ENCODE data around the gene TMEM63A.

The TMEM63A gene

GRCh38 chr1:225866981-225867380 lies 15.2 kb downstream of the TMEM63A start:
- H3K4me3 ChIP-seq (ENCODE audit: insufficient read depth, low read depth, low read length) = no peak overlapping the region
- 74% methylated on average over 6 of the region's 6 CpGs for whole genome bisulfite sequencing, 2 experiments
- no peaks in the 10 kb centered on the region for H3K36me3 ChIP-seq (ENCODE audit: control insufficient read depth, insufficient read depth, low read length)
- peaks cover 4% of the 10 kb centered on the region for H3K4me1 ChIP-seq (ENCODE audit: control insufficient read depth, insufficient read depth, low read length)
- H3K27me3 ChIP-seq (ENCODE audit: control insufficient read depth, insufficient read depth, low read length, poor library complexity, severe bottlenecking) = no peaks in the 10 kb centered on the region
- no peaks in the 10 kb centered on the region for H3K9me3 ChIP-seq (ENCODE audit: control insufficient read depth, low read length)
- H3K27ac ChIP-seq (ENCODE audit: insufficient read depth, low read depth, low read length, poor library complexity, severe bottlenecking) = no peak overlapping the region

DNA sequence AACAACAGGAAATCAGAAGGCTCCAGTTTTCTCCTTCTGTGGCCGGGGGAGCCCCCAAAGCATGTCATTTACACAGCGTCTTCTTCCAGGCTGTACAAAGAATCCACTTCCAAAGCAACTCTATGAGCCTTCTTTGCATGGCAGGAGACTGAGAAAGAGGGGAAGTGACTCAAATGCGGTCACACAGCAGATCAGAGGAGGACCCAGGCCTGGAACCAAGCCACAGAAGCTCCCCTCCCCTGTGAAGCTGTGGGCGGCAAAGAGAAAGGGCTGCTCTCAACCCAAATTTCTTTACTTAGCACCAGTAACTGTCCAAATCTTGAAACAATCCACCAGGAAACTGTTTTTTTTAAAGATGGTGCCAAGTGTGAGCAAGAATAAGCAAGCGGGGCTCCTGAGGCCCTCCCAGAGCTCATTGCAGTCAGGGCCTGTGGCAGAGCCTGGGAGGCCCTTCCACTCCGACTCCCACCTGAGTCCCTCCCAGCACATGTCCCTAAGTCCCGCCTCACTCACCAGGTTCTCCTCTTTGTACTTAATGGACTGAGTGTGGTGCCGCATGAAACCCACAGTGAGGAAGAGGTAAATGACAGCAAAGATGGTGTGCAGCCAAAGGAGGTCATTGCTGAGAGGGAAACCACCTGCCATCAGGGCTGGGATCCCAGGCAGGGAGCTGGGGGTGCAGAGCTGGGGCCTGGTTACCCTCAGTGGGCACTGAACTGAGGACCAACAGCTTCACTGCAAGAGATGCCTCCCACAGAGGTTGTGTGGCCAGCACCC lies 15.9 kb downstream of the TMEM63A start:
- Histone ChIP-seq H3K27ac (ENCODE audit: insufficient read depth, low read depth, low read length, poor library complexity, severe bottlenecking) (no peak overlapping the region), H3K36me3 (ENCODE audit: control insufficient read depth, insufficient read depth, low read length) (no peaks in the 10 kb centered on the region)

GRCh38 chr1:225865514-225865913 lies 16.7 kb downstream of the TMEM63A start:
- no peaks in the 10 kb centered on the region for H3K27me3 ChIP-seq (ENCODE audit: control insufficient read depth, insufficient read depth, low read length, poor library complexity, severe bottlenecking)
- 96% methylated on average over 13 of the region's 13 CpGs for WGBS, 2 experiments
- no peak overlapping the region for H3K4me3 ChIP-seq (ENCODE audit: insufficient read depth, low read depth, low read length)
- H3K9me3 ChIP-seq (ENCODE audit: control insufficient read depth, low read length) = no peaks in the 10 kb centered on the region
- no peaks in the 10 kb centered on the region for H3K36me3 ChIP-seq (ENCODE audit: control insufficient read depth, insufficient read depth, low read length)
- no peak overlapping the region for H3K27ac ChIP-seq (ENCODE audit: insufficient read depth, low read depth, low read length, poor library complexity, severe bottlenecking)
- no peaks in the 10 kb centered on the region for H3K4me1 ChIP-seq (ENCODE audit: control insufficient read depth, insufficient read depth, low read length)

More for the DNA sequence above, 15.9 kb downstream of the TMEM63A start:
- peaks cover 3% of the 10 kb centered on the region for H3K4me1 ChIP-seq (ENCODE audit: control insufficient read depth, insufficient read depth, low read length)
- WGBS, 2 experiments = 85 to 86% methylated on average over 8 of the region's 8 CpGs
- no peaks in the 10 kb centered on the region for H3K9me3 ChIP-seq (ENCODE audit: control insufficient read depth, low read length)
- H3K27me3 ChIP-seq (ENCODE audit: control insufficient read depth, insufficient read depth, low read length, poor library complexity, severe bottlenecking) = no peaks in the 10 kb centered on the region
- H3K4me3 ChIP-seq (ENCODE audit: insufficient read depth, low read depth, low read length) = no peak overlapping the region

DNA sequence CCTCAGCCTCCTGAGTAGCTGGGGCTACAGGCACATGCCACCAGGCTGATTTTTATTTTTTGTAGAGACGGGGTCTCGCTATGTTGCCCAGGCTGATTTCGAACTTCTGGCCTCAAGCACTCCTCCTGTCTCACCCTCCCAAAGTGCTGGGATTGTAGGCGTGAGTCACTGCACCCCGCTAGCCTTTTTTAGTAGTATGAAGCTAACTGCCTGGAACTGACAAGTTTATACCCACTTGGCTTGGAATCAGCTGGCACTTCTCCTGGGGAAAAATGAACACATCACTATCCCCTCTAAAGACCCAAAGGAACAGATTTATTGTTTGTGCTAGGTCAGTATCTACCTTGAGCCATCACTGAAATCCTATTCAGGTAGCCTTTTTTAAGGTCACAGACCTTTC lies 19.0 kb downstream of the TMEM63A start:
- Histone ChIP-seq H3K9me3 (ENCODE audit: control insufficient read depth, low read length) (no peaks in the 10 kb centered on the region), H3K36me3 (ENCODE audit: control insufficient read depth, insufficient read depth, low read length) (no peaks in the 10 kb centered on the region), H3K27me3 (ENCODE audit: control insufficient read depth, insufficient read depth, low read length, poor library complexity, severe bottlenecking) (no peaks in the 10 kb centered on the region), H3K27ac (ENCODE audit: insufficient read depth, low read depth, low read length, poor library complexity, severe bottlenecking) (no peak overlapping the region), H3K4me1 (ENCODE audit: control insufficient read depth, insufficient read depth, low read length) (no peaks in the 10 kb centered on the region), H3K4me3 (ENCODE audit: insufficient read depth, low read depth, low read length) (no peak overlapping the region)
- 93% methylated on average over 5 of the region's 5 CpGs for WGBS, 2 experiments

GRCh38 chr1:225862581-225862950 lies 19.6 kb downstream of the TMEM63A start:
- Histone ChIP-seq H3K27ac (ENCODE audit: insufficient read depth, low read depth, low read length, poor library complexity, severe bottlenecking) (no peak overlapping the region), H3K27me3 (ENCODE audit: control insufficient read depth, insufficient read depth, low read length, poor library complexity, severe bottlenecking) (no peaks in the 10 kb centered on the region), H3K4me1 (ENCODE audit: control insufficient read depth, insufficient read depth, low read length) (no peaks in the 10 kb centered on the region), H3K4me3 (ENCODE audit: insufficient read depth, low read depth, low read length) (no peak overlapping the region), H3K36me3 (ENCODE audit: control insufficient read depth, insufficient read depth, low read length) (no peaks in the 10 kb centered on the region), H3K9me3 (ENCODE audit: control insufficient read depth, low read length) (no peaks in the 10 kb centered on the region)
- WGBS, 2 experiments = 92 to 94% methylated on average over 13 of the region's 13 CpGs

- no peaks in the 10 kb centered on the region for H3K27me3 ChIP-seq (ENCODE audit: control insufficient read depth, insufficient read depth, low read length, poor library complexity, severe bottlenecking)
- no peaks in the 10 kb centered on the region for H3K4me1 ChIP-seq (ENCODE audit: control insufficient read depth, insufficient read depth, low read length)
- no peak overlapping the region for H3K4me3 ChIP-seq (ENCODE audit: insufficient read depth, low read depth, low read length)
- H3K36me3 ChIP-seq (ENCODE audit: control insufficient read depth, insufficient read depth, low read length) = no peaks in the 10 kb centered on the region
- no peaks in the 10 kb centered on the region for H3K9me3 ChIP-seq (ENCODE audit: control insufficient read depth, low read length)
- 94 to 95% methylated on average over 13 of the region's 13 CpGs for WGBS, 2 experiments
- H3K27ac ChIP-seq (ENCODE audit: insufficient read depth, low read depth, low read length, poor library complexity, severe bottlenecking) = no peak overlapping the region
Measured at GRCh38 chr1:225861834-225862580, 20.2 kb downstream of the TMEM63A start.

DNA sequence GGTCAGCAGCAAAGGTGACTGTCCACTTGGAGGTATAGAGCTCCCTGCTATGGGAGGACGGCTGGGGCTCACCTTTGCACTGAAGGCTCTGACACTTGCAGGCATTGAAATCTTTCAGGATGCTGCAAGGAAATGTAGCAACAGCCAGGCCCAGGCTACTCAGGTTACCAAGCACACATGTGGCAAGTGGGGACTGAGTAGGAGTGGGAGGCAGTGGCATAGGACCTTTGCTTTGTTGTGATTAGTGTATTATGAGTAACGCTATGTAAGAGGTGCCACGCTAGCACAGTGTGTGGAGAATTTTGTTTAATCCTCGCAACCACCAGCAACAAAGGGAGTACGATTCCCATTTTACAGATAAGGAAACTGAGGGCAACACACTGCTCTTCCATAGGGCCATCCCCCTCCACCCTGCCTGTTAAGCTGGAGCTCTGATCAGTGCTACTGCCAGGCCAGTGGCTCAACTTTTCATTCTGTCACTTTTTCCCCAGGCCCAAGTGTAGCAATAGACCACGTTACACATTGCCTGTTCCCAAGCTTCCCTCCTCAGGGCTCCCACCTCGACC lies 21.2 kb downstream of the TMEM63A start:
- no peak overlapping the region for H3K4me3 ChIP-seq (ENCODE audit: insufficient read depth, low read depth, low read length)
- no peaks in the 10 kb centered on the region for H3K27me3 ChIP-seq (ENCODE audit: control insufficient read depth, insufficient read depth, low read length, poor library complexity, severe bottlenecking)
- H3K4me1 ChIP-seq (ENCODE audit: control insufficient read depth, insufficient read depth, low read length) = no peaks in the 10 kb centered on the region
- no peaks in the 10 kb centered on the region for H3K9me3 ChIP-seq (ENCODE audit: control insufficient read depth, low read length)
- no peak overlapping the region for H3K27ac ChIP-seq (ENCODE audit: insufficient read depth, low read depth, low read length, poor library complexity, severe bottlenecking)
- H3K36me3 ChIP-seq (ENCODE audit: control insufficient read depth, insufficient read depth, low read length) = no peaks in the 10 kb centered on the region
- WGBS, 2 experiments = 93% methylated on average over 7 of the region's 7 CpGs

DNA sequence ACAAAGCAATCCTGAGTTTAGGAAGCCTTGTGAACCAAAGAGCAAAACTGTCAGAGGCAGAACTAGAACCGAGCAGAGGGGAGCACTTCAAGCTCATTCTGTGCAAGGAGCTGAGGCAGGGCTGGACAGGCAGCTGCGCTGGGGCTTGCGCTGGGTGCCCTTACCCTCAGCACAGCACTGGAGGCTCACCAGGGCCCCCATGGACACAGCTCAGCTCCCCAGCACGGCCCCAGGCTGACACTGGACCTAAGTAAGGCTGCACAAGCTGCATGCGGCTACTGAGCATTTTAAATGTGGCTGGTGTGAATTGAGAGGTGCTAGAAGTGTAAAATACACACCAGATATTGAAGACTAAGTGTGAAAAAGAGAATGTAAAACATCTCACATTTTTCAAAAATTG lies 22.1 kb downstream of the TMEM63A start:
- no peak overlapping the region for H3K27ac ChIP-seq (ENCODE audit: insufficient read depth, low read depth, low read length, poor library complexity, severe bottlenecking)
- H3K4me1 ChIP-seq (ENCODE audit: control insufficient read depth, insufficient read depth, low read length) = no peaks in the 10 kb centered on the region
- H3K4me3 ChIP-seq (ENCODE audit: insufficient read depth, low read depth, low read length) = no peak overlapping the region
- no peaks in the 10 kb centered on the region for H3K27me3 ChIP-seq (ENCODE audit: control insufficient read depth, insufficient read depth, low read length, poor library complexity, severe bottlenecking)
- no peaks in the 10 kb centered on the region for H3K36me3 ChIP-seq (ENCODE audit: control insufficient read depth, insufficient read depth, low read length)
- no peaks in the 10 kb centered on the region for H3K9me3 ChIP-seq (ENCODE audit: control insufficient read depth, low read length)
- 96 to 97% methylated on average over 5 of the region's 5 CpGs for WGBS, 2 experiments

DNA sequence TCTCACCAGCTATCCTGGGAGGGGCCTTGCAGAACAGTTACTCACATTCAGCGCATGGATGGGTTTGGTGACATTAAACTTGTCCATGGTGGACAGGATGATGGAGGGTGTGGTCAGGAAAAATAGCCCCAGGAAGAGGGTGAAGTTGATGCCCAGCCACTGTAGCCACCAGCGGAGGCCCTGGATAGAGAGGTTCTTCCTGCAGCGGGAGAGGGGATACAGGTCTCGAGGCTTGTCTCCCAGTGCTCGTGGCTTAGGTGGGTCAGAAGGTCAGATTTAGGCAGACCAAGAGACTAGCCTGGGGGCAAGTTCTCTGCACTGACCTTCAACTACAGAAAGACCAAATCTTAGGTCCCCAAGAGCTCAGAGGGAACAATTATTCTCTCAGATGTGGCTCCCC lies 23.0 kb downstream of the TMEM63A start:
- no peaks in the 10 kb centered on the region for H3K36me3 ChIP-seq (ENCODE audit: control insufficient read depth, insufficient read depth, low read length)
- no peaks in the 10 kb centered on the region for H3K27me3 ChIP-seq (ENCODE audit: control insufficient read depth, insufficient read depth, low read length, poor library complexity, severe bottlenecking)
- no peak overlapping the region for H3K4me3 ChIP-seq (ENCODE audit: insufficient read depth, low read depth, low read length)
- WGBS, 2 experiments = 92% methylated on average over 5 of the region's 5 CpGs
- no peak overlapping the region for H3K27ac ChIP-seq (ENCODE audit: insufficient read depth, low read depth, low read length, poor library complexity, severe bottlenecking)
- H3K9me3 ChIP-seq (ENCODE audit: control insufficient read depth, low read length) = no peaks in the 10 kb centered on the region
- H3K4me1 ChIP-seq (ENCODE audit: control insufficient read depth, insufficient read depth, low read length) = no peaks in the 10 kb centered on the region

DNA sequence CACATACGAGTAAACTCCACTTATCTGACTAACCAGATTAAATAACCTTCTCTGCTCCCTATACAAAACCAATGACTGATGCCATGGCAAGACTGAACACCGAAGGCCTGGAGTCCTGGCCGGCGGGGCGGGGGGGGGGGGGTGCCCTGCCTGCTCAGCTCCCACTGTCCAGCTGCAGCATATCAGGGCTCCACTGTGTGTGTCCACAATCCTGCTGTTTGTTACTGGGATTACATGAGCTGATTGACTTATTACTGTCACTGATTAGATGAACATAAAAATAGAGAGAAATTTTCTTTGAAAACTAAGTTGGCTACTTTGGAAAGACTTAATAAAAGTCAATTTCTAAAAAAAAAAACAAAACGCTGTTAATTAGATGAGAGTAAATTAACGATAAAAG lies 24.9 kb downstream of the TMEM63A start:
- Histone ChIP-seq H3K36me3 (ENCODE audit: control insufficient read depth, insufficient read depth, low read length) (no peaks in the 10 kb centered on the region), H3K27ac (ENCODE audit: insufficient read depth, low read depth, low read length, poor library complexity, severe bottlenecking) (no peak overlapping the region)
- 76 to 83% methylated on average over 7 of the region's 7 CpGs for WGBS, 2 experiments

More for the DNA sequence above, 24.9 kb downstream of the TMEM63A start:
- no peaks in the 10 kb centered on the region for H3K9me3 ChIP-seq (ENCODE audit: control insufficient read depth, low read length)
- no peak overlapping the region for H3K4me3 ChIP-seq (ENCODE audit: insufficient read depth, low read depth, low read length)
- H3K4me1 ChIP-seq (ENCODE audit: control insufficient read depth, insufficient read depth, low read length) = no peaks in the 10 kb centered on the region
- H3K27me3 ChIP-seq (ENCODE audit: control insufficient read depth, insufficient read depth, low read length, poor library complexity, severe bottlenecking) = no peaks in the 10 kb centered on the region

Measured in ectodermal cell (in vitro differentiated cells).